GM21360 (cell line): Measurements from ENCODE around the gene ZMAT2.
"Not testable (repeated sequence)": the region's sequence is repeated elsewhere in the genome, so short reads cannot be mapped to it uniquely, and the experiment has no call there.

ENCODE experiments used
- ATAC-seq: cut with Tn5 transposase; IDR thresholded peaks from one replicate; pipeline ENCODE4 v1.9.1; 2021; ENCODE audit warnings: mild to moderate bottlenecking, moderate library complexity; ENCODE audit not compliant: unreplicated experiment

Gene ZMAT2

GRCh38 chr5:140707812-140708211 is 7.6 kb downstream of the ZMAT2 start:
- ATAC-seq = no peak

GRCh38 chr5:140708787-140709186 is 8.5 kb downstream of the ZMAT2 start:
- not testable (repeated sequence) for ATAC-seq

GRCh38 chr5:140710899-140711552 is 10.8 kb downstream of the ZMAT2 start:
- ATAC-seq = peak; percentile 85

- ATAC-seq = no peak
These were observed 11.5 kb downstream of the ZMAT2 start for GRCh38 chr5:140711794-140712193.

- no peak for ATAC-seq
These were observed 13.4 kb downstream of the ZMAT2 start for GRCh38 chr5:140713562-140714094.

- not testable (repeated sequence) for ATAC-seq
These were observed 16.0 kb downstream of the ZMAT2 start for GRCh38 chr5:140716238-140716637.

GRCh38 chr5:140718266-140718592 is 18.0 kb downstream of the ZMAT2 start:
- ATAC-seq = no peak

- not testable (repeated sequence) for ATAC-seq
These were observed 20.5 kb downstream of the ZMAT2 start for GRCh38 chr5:140720738-140721137.

GRCh38 chr5:140721395-140721794 is 21.1 kb downstream of the ZMAT2 start:
- not testable (repeated sequence) for ATAC-seq

- peak; percentile 92 for ATAC-seq
These were observed 25.7 kb downstream of the ZMAT2 start for GRCh38 chr5:140725799-140726471.

- no peak for ATAC-seq
These were observed 32.9 kb downstream of the ZMAT2 start for GRCh38 chr5:140733098-140733497.

- ATAC-seq = no peak
These were observed 34.1 kb downstream of the ZMAT2 start for GRCh38 chr5:140734354-140734753.

GRCh38 chr5:140737486-140737885 is 37.2 kb downstream of the ZMAT2 start:
- ATAC-seq = no peak

- no peak for ATAC-seq
These were observed 41.7 kb downstream of the ZMAT2 start for GRCh38 chr5:140741967-140742366.

GRCh38 chr5:140753561-140753960 is 53.3 kb downstream of the ZMAT2 start:
- no peak for ATAC-seq
